ENCODE results near the gene CELSR1.

- TF ChIP-seq REST (IDR thresholded peaks at IDR 0.05; ENCODE audit: insufficient replicate concordance, low read depth) (no peak), CTCF (IDR thresholded peaks at IDR 0.05; ENCODE audit: insufficient read depth, low read length) (no peak), POLR2AphosphoS5 (IDR thresholded peaks at IDR 0.05; ENCODE audit: low read depth) (no peak), GABPA (IDR thresholded peaks at IDR 0.05; ENCODE audit: low read depth) (no peak), SPI1 (IDR thresholded peaks at IDR 0.05; ENCODE audit: borderline replicate concordance, low read depth) (no peak)
These were observed 4.1 kb upstream of the CELSR1 start for GRCh38 chr22:46541536-46541935.
